Endothelial cell of umbilical vein (primary cell): ENCODE data around the gene ZNF552. TPM values are rescaled to one million over a fixed set of nuclear protein-coding genes. Genes with fewer than 3 reads are reported as not detected.

Experiments used
- BruUV-seq: library from RNA; stranded (reverse); fragments of 400-500 nt; replicated peaks from 2 replicates; lab custom pipeline; 2021; lab: Mats Ljungman, UMichigan
- CTCF ChIA-PET: fragments of 300-600, 350-600 bp; sonication (Branson Sonifier 250); formaldehyde crosslinking; loops from one replicate; lab custom pipeline; 2021; ENCODE audit warnings: antibody characterized with exemption, inconsistent platforms; lab: Charles Lee
- POLR2A ChIA-PET: fragments of 300-600, 350-600 bp; sonication (Branson Sonifier 250); formaldehyde crosslinking; loops from one replicate; lab custom pipeline; 2021; ENCODE audit warnings: antibody characterized with exemption, inconsistent platforms; lab: Charles Lee
- DNase-seq: peaks from one replicate; pipeline ENCODE4 v3.0.0-alpha.2; 2011; ENCODE audit warnings: low read depth, low spot score
- FAIRE-seq: peaks from 2 replicates; lab custom pipeline; 2011; peaks lifted over from hg19 to GRCh38; lab: Jason Lieb, UNC
- H2AFZ ChIP-seq: 2 replicates; pipeline ENCODE4 v1.6.0; 2012; ENCODE audit warnings: low read depth, low read length, control low read depth, inconsistent platforms
- H3K27ac ChIP-seq: 2 replicates; pipeline ENCODE4 v1.5.1; 2011; ENCODE audit warnings: low read depth, mild to moderate bottlenecking, control low read depth, low read length, moderate library complexity; ENCODE audit not compliant: insufficient read depth
- H3K27me3 ChIP-seq, 2 experiments: 2 replicates each; pipeline versions ENCODE4 v1.6.0 to v1.6.1; 2011; ENCODE audit warnings: low read length in 2 of 2, mixed read lengths in 1 of 2; ENCODE audit not compliant: control insufficient read depth in 2 of 2, insufficient read depth in 2 of 2
- H3K36me3 ChIP-seq, 2 experiments: 2 replicates in 1 of 2; 3 replicates in 1 of 2; pipeline ENCODE4 v1.5.1; 2011; ENCODE audit warnings: low read length in 2 of 2, mild to moderate bottlenecking in 1 of 2, moderate library complexity in 1 of 2; ENCODE audit not compliant: control insufficient read depth in 2 of 2, insufficient read depth in 2 of 2; ENCODE audit errors: extremely low read depth in 1 of 2
- H3K4me1 ChIP-seq: 3 replicates; pipeline ENCODE4 v1.5.1; 2011; ENCODE audit warnings: mild to moderate bottlenecking, low read length; ENCODE audit not compliant: control insufficient read depth, insufficient read depth; ENCODE audit errors: extremely low read depth
- H3K4me2 ChIP-seq: 2 replicates; pipeline ENCODE4 v1.6.1; 2011; ENCODE audit warnings: low read length, control low read depth, mixed read lengths; ENCODE audit not compliant: insufficient read depth
- H3K4me3 ChIP-seq, 3 experiments: fragments of 200-600 bp in 1 of 3; sonication (generic), shearing (Covaris generic) in 1 of 3; replicated peaks in 1 of 3; 2 replicates each; pipeline ENCODE4 v1.5.1; 2011 to 2016; ENCODE audit warnings: control low read depth in 3 of 3, low read length in 3 of 3, mild to moderate bottlenecking in 2 of 3, inconsistent platforms in 1 of 3, low read depth in 1 of 3, moderate library complexity in 1 of 3; ENCODE audit not compliant: insufficient read depth in 1 of 3
- H3K79me2 ChIP-seq: 2 replicates; pipeline ENCODE4 v1.6.0; 2012; ENCODE audit warnings: low read length, inconsistent platforms; ENCODE audit not compliant: control insufficient read depth, insufficient read depth
- H3K9ac ChIP-seq: replicated peaks from 2 replicates; pipeline ENCODE3; 2011; ENCODE audit warnings: low read length, control low read depth; ENCODE audit not compliant: insufficient read depth; ENCODE audit errors: extremely low read depth
- H3K9me1 ChIP-seq: replicated peaks from 3 replicates; pipeline ENCODE4 v1.6.0; 2011; ENCODE audit warnings: mild to moderate bottlenecking, low read length; ENCODE audit not compliant: control insufficient read depth, insufficient read depth; ENCODE audit errors: extremely low read depth
- H3K9me3 ChIP-seq: replicated peaks from 2 replicates; pipeline ENCODE4 v1.5.1; 2012; ENCODE audit warnings: low read length, inconsistent platforms; ENCODE audit not compliant: control insufficient read depth, insufficient read depth
- H4K20me1 ChIP-seq: replicated peaks from 2 replicates; pipeline ENCODE3; 2011; ENCODE audit warnings: mild to moderate bottlenecking, low read length; ENCODE audit not compliant: control insufficient read depth, insufficient read depth; ENCODE audit errors: extremely low read depth
- EZH2 ChIP-seq: IDR thresholded peaks from 2 replicates; pipeline ENCODE4 v1.6.1; 2012; ENCODE audit warnings: borderline replicate concordance, low read depth, mild to moderate bottlenecking, moderate library complexity, low read length, inconsistent platforms; ENCODE audit not compliant: severe bottlenecking
- FOS ChIP-seq: IDR thresholded peaks from 2 replicates; pipeline ENCODE4 v1.6.1; 2011; ENCODE audit warnings: mild to moderate bottlenecking, low read length, moderate library complexity, borderline replicate concordance; ENCODE audit not compliant: insufficient read depth
- GATA2 ChIP-seq: IDR thresholded peaks from 2 replicates; pipeline ENCODE4 v1.7.0; 2011; ENCODE audit warnings: low read depth, mild to moderate bottlenecking, moderate library complexity, mixed read lengths, low read length; ENCODE audit not compliant: insufficient read length, insufficient read depth
- JUN ChIP-seq: IDR thresholded peaks from 2 replicates; pipeline ENCODE4 v1.6.1; 2011; ENCODE audit warnings: borderline replicate concordance, low read depth; ENCODE audit not compliant: insufficient read length, insufficient read depth
- MYC ChIP-seq: IDR thresholded peaks from one replicate; pipeline ENCODE4 v1.6.1; 2011; ENCODE audit warnings: mild to moderate bottlenecking, low read depth, low read length
- POLR2A ChIP-seq: IDR thresholded peaks from 2 replicates; pipeline ENCODE4 v1.6.1; 2012; ENCODE audit warnings: low read depth, mild to moderate bottlenecking, control low read depth, low read length
- POLR2AphosphoS5 ChIP-seq: IDR thresholded peaks from 2 replicates; pipeline ENCODE4 v1.6.1; 2012; ENCODE audit warnings: low read depth, mild to moderate bottlenecking, control low read depth, low read length, moderate library complexity; ENCODE audit not compliant: insufficient read depth
- dilution Hi-C: fragments of 300-500 bp; cut with MboI; formaldehyde crosslinking; loops from one replicate; pipeline ENCODE4 v1.15.0; 2019; ENCODE audit warnings: low sequenced_read_pairs; ENCODE audit not compliant: extremely low pct_ligation_motif_present
- intact Hi-C: fragments of 100-400 bp; cut with micrococcal nuclease; formaldehyde crosslinking; loops from one replicate; pipeline ENCODE4 v1.10.0; 2022
- polyA plus RNA-seq, 4 experiments: library from polyadenylated mRNA; depleted of rRNA in 3 of 4; stranded (reverse) in 3 of 4; unstranded in 1 of 4; fragments of >200 nt; gene quantifications; 2 replicates each; pipeline versions ENCODE4 v1.2.1 to v1.2.3, GENCODE V29; 2011 to 2012; ENCODE audit warnings: missing spikeins in 1 of 4
- total RNA-seq: library from RNA; stranded (reverse); gene quantifications from 2 replicates; pipeline ENCODE4 v1.2.3, GENCODE V29; 2021
- TF ChIP-seq, protein P1 (sequence below): IDR thresholded peaks from 2 replicates; pipeline ENCODE4 v1.6.1; 2011; ENCODE audit not compliant: insufficient read depth, insufficient read length
- TF ChIP-seq, protein P2 (sequence below), 2 donors: IDR thresholded peaks; 1 replicate in 1 of 2; 2 replicates in 1 of 2; pipeline ENCODE4 v1.5.1; 2011; ENCODE audit warnings: low read length in 2 of 2, mild to moderate bottlenecking in 2 of 2, moderate library complexity in 2 of 2, control low read depth in 1 of 2, inconsistent platforms in 1 of 2, low read depth in 1 of 2; ENCODE audit not compliant: insufficient read depth in 1 of 2; ENCODE audit errors: extremely low read depth in 1 of 2

The ZNF552 gene
- total and polyA plus RNA-seq, 2 donors (not counting 3 experiments of a cell fraction or from before 2014, with no cell fraction given), result 3.0 to 6.1 TPM

DNA sequence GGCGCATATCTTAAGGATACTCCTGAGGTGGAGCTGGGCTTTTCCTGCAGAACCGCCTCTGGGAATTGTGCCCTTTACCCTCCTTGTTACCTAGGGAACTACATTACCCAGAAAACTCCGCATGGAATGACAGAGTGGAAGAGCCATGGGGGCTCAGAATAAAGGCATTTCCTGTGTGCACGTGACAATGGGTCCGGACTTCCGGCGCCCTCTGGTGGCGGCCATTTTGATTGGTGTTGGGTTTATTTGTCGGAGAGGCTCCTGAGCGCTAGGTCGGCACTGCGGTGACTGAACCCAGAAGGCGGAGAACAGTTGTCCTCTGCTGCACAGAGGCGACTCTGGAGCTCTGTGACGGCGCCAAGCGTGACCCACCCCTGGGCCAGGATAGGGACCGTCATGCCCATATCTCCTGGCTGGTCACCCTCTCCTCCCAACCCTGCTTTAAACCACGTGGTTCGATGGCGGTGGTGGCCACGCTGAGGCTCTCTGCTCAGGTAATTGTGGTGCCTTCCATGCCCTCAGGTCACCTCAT, 15.4 kb upstream of the ZNF552 start, which contains the start of gene ZNF587B:
TSS of gene ZNF587B (plus strand) at position 229 of the 532 bp plus-strand sequence. CDS start at position 459, 230 bp downstream.
- peak within 1 kb of the TSS; percentile 73 for H3K4me2 ChIP-seq
- CTCF ChIA-PET, result interaction anchor here (0.6 to 0.9 kb wide), 2 partner anchors 11 to 26 kb away, joined by 3 read pairs; no protein-coding TSS in a partner anchor
- FAIRE-seq, result peak; percentile 89
- peak within 1 kb of the TSS; percentile 45 for H3K27ac ChIP-seq
- peak within 1 kb of the TSS; percentile 44 for H3K9ac ChIP-seq
- peak; percentile 48 for DNase-seq
- peaks cover 3% of the 10 kb centered on the region for H3K4me1 ChIP-seq
- POLR2A ChIA-PET, result no interaction called here
- no peaks in the 10 kb centered on the region for H4K20me1 ChIP-seq
- TF ChIP-seq, protein P1, sequence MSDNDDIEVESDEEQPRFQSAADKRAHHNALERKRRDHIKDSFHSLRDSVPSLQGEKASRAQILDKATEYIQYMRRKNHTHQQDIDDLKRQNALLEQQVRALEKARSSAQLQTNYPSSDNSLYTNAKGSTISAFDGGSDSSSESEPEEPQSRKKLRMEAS, result peak; percentile 62
- TF ChIP-seq FOS, result no peak
- no peak for TF ChIP-seq GATA2
- TF ChIP-seq EZH2, result no peak
- TF ChIP-seq POLR2AphosphoS5, result peak; percentile 54
- TF ChIP-seq JUN, result no peak
- no peak for TF ChIP-seq POLR2A
- TF ChIP-seq, protein P2, sequence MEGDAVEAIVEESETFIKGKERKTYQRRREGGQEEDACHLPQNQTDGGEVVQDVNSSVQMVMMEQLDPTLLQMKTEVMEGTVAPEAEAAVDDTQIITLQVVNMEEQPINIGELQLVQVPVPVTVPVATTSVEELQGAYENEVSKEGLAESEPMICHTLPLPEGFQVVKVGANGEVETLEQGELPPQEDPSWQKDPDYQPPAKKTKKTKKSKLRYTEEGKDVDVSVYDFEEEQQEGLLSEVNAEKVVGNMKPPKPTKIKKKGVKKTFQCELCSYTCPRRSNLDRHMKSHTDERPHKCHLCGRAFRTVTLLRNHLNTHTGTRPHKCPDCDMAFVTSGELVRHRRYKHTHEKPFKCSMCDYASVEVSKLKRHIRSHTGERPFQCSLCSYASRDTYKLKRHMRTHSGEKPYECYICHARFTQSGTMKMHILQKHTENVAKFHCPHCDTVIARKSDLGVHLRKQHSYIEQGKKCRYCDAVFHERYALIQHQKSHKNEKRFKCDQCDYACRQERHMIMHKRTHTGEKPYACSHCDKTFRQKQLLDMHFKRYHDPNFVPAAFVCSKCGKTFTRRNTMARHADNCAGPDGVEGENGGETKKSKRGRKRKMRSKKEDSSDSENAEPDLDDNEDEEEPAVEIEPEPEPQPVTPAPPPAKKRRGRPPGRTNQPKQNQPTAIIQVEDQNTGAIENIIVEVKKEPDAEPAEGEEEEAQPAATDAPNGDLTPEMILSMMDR (IDR thresholded peaks at IDR 0.05; ENCODE audit: extremely low read depth in 1 of 2, insufficient read depth in 1 of 2, low read depth in 1 of 2, low read length in 2 of 2), result no peak
- no peak for TF ChIP-seq MYC
- peak within 1 kb of the TSS; percentile 63 for H2AFZ ChIP-seq
- H3K9me3 ChIP-seq, result no peaks in the 10 kb centered on the region
- intact Hi-C loops, result no loop called here
- BruUV-seq, result TSS peak; percentile 80
- no peaks in the 10 kb centered on the region for H3K27me3 ChIP-seq
- H3K4me3 ChIP-seq, result peak within 1 kb of the TSS in 2 of 3 experiments; percentile 33 to 48
- H3K36me3 ChIP-seq, result no peaks in the 10 kb centered on the region
- H3K79me2 ChIP-seq, result peaks cover 50% of the 10 kb centered on the region
- H3K9me1 ChIP-seq, result no peaks in the 10 kb centered on the region
- dilution Hi-C loops, result no loop called here
